IMR-90 (cell line): ENCODE measurements around the gene SLC15A3.

Experiments
- BHLHE40 ChIP-seq: fragments of 150-350 bp; IDR thresholded peaks from 2 replicates; pipeline ENCODE4 v1.6.1; 2016; ENCODE audit warnings: mild to moderate bottlenecking, low read depth, low read length
- MAZ ChIP-seq: IDR thresholded peaks from 2 replicates; pipeline ENCODE4 v1.6.1; 2012; ENCODE audit warnings: low read depth, mild to moderate bottlenecking, low read length, improper control_type of control experiment, moderate library complexity, borderline replicate concordance
- POLR2A ChIP-seq: IDR thresholded peaks from 2 replicates; pipeline ENCODE4 v1.6.1; 2012; ENCODE audit warnings: mild to moderate bottlenecking, low read depth, low read length
- RAD21 ChIP-seq: IDR thresholded peaks from 2 replicates; pipeline ENCODE4 v1.6.1; 2012; ENCODE audit warnings: low read length, improper control_type of control experiment
- RFX5 ChIP-seq: IDR thresholded peaks from 2 replicates; pipeline ENCODE4 v1.8.0; 2012; ENCODE audit warnings: low read depth, mild to moderate bottlenecking, low read length, moderate library complexity
- SMC3 ChIP-seq: fragments of 150-350 bp; IDR thresholded peaks from 2 replicates; pipeline ENCODE4 v1.6.1; 2016; ENCODE audit warnings: low read depth, mild to moderate bottlenecking, antibody characterized with exemption, low read length, moderate library complexity
- TF ChIP-seq, protein P1 (sequence below): conservative IDR thresholded peaks from 2 replicates; pipeline ENCODE4 v1.5.1; 2012; ENCODE audit warnings: mild to moderate bottlenecking, low read depth, low read length, improper control_type of control experiment

DNA sequence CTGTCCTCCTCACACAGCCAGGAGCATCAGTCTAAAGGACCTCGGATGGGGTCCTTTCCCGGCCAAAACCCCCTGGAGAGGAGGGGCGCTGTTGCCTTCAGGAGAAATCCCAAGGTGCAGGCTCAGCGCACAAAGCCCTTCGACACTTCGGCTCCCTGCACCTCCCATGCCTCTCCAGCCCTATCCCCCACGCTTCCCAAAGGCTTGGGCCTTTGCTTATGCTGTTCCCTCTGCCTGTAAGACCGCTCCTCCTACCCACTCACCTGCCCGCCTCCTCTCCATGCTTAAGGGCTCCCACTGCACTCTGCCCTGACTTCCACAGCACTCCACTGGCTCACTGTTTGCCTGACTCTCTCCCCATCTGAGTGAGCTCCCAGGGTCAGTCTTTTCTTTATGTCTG is 13.5 kb downstream of the SLC15A3 start:
- TF ChIP-seq RAD21 (no peak), RFX5 (no peak), POLR2A (no peak), SMC3 (no peak), BHLHE40 (no peak), MAZ (no peak)
- TF ChIP-seq, protein P1, sequence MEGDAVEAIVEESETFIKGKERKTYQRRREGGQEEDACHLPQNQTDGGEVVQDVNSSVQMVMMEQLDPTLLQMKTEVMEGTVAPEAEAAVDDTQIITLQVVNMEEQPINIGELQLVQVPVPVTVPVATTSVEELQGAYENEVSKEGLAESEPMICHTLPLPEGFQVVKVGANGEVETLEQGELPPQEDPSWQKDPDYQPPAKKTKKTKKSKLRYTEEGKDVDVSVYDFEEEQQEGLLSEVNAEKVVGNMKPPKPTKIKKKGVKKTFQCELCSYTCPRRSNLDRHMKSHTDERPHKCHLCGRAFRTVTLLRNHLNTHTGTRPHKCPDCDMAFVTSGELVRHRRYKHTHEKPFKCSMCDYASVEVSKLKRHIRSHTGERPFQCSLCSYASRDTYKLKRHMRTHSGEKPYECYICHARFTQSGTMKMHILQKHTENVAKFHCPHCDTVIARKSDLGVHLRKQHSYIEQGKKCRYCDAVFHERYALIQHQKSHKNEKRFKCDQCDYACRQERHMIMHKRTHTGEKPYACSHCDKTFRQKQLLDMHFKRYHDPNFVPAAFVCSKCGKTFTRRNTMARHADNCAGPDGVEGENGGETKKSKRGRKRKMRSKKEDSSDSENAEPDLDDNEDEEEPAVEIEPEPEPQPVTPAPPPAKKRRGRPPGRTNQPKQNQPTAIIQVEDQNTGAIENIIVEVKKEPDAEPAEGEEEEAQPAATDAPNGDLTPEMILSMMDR, result no peak
